Stimulated activated CD8-positive, alpha-beta memory T cell treated with anti-CD3 and anti-CD28 coated beads, Interleukin-7, amount 100 ng/mL, for 48 hours (primary cell): ENCODE data around the gene ASIC3.

ENCODE experiments used
- DNase-seq, 2 donors: peaks; one replicate each; pipeline ENCODE4 v3.0.0-alpha.2; 2020; ENCODE audit warnings: low read depth in 1 of 2; ENCODE audit errors: extremely low read depth in 1 of 2

Gene ASIC3

GRCh38 chr7:151069841-151070573 lies 21.7 kb downstream of the ASIC3 start:
- no peak for DNase-seq

- DNase-seq: no peak
These were observed 22.2 kb downstream of the ASIC3 start for GRCh38 chr7:151070574-151070960.

- DNase-seq: no peak
These were observed 22.9 kb downstream of the ASIC3 start for GRCh38 chr7:151071032-151071866.

GRCh38 chr7:151073990-151074389 lies 25.7 kb downstream of the ASIC3 start:
- DNase-seq: no peak

- no peak for DNase-seq
These were observed 26.7 kb downstream of the ASIC3 start for GRCh38 chr7:151074817-151075661.

- DNase-seq: no peak
These were observed 27.3 kb downstream of the ASIC3 start for GRCh38 chr7:151075662-151075971.

- no peak for DNase-seq
These were observed 27.7 kb downstream of the ASIC3 start for GRCh38 chr7:151075978-151076426.

- DNase-seq: no peak
These were observed 28.8 kb downstream of the ASIC3 start for GRCh38 chr7:151076863-151077704.

GRCh38 chr7:151077705-151078232 lies 29.4 kb downstream of the ASIC3 start:
- no peak for DNase-seq

GRCh38 chr7:151078233-151079040 lies 30.1 kb downstream of the ASIC3 start:
- no peak for DNase-seq

- no peak for DNase-seq
These were observed 31.0 kb downstream of the ASIC3 start for GRCh38 chr7:151079199-151079910.

- DNase-seq: no peak
These were observed 31.8 kb downstream of the ASIC3 start for GRCh38 chr7:151080067-151080521.

GRCh38 chr7:151080522-151081169 lies 32.3 kb downstream of the ASIC3 start, which contains the start of gene FASTK:
FASTK (minus strand) TSS chr7:151080809; CDS start chr7:151080766, 43 bp downstream.
- DNase-seq: peak; percentile 80 to 83

- DNase-seq: no peak
These were observed 33.1 kb downstream of the ASIC3 start for GRCh38 chr7:151081170-151082101.

- no peak for DNase-seq
These were observed 34.1 kb downstream of the ASIC3 start for GRCh38 chr7:151082141-151083070.
